HG02981 (cell line): ENCODE results near the gene HOXD10.

ENCODE experiments used
- ATAC-seq: cut with Tn5 transposase; IDR thresholded peaks from one replicate; pipeline ENCODE4 v1.9.1; 2021; ENCODE audit warnings: mild to moderate bottlenecking, moderate library complexity; ENCODE audit not compliant: unreplicated experiment

Gene HOXD10

DNA sequence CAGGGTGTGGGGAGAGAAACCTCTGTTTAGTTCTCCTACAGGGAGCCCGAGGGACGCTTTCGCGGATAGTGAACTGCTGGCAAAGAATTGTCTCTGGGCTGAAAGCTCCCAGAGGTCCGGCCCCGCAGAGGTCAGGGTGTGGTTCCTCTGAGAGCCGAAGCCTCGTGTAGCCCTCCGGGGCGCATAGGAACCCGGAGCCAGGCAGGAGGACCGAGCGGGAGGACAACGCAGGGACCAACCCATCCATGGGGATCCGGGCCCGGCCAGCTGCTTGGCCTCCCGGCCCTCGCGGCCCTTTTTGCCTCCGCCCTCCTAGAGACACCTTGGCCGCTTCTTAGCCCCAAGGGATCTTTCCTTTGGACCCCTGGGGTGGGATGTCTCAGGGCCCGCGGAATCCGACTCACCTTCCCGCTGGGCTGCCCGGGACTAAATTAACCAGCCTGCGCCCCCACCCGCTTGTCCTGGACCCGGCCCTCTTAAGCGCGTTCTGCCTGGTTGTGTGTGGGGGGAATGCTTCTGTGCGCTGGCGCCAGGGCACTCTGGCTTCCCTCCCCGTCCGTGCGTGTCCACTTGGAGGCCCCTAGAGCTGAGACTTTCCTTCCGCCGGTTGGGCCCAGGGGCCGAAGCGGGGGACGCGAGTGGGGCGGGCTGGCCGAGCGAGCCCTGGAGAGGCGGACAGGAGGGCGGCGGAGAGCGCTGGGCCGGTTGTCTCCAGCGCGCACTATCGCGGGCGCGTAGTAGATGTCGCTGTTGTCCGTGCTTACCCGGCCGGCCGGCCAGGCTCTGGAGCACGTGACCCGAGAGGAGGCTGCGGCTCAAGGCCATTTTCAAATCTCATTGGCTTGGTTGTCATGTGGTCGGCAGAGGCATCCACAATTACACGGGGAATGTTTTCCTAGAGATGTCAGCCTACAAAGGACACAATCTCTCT, at the start of gene HOXD10:
TSS of gene HOXD10 (plus strand) at position 896 of the 931 bp plus-strand sequence. CDS start 56 bp downstream, outside the sequence.
- ATAC-seq: no peak

- no peak for ATAC-seq
Measured at GRCh38 chr2:176067589-176068418, 48.8 kb upstream of the HOXD10 start.

DNA sequence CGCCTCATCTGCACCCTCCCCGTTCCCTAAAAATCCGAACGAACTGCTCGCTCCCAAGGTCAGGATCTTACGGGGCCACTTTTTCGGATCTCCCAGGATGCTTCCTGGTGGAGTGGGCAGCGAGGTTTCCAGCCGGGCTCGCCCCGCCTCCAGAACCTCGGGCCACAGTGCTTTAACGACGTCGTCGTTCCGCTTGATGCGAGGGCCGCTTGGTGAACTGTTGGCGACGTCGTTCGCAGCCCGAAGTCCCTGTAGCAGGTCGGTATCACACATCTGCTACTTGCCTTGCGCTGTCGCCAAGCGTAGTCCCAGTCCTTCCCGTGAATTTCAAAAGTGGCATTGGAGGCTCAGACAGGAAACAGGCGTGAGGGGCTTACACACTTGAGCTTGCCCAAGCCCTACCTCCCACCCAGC, 48.2 kb upstream of the HOXD10 start:
- ATAC-seq: no peak

DNA sequence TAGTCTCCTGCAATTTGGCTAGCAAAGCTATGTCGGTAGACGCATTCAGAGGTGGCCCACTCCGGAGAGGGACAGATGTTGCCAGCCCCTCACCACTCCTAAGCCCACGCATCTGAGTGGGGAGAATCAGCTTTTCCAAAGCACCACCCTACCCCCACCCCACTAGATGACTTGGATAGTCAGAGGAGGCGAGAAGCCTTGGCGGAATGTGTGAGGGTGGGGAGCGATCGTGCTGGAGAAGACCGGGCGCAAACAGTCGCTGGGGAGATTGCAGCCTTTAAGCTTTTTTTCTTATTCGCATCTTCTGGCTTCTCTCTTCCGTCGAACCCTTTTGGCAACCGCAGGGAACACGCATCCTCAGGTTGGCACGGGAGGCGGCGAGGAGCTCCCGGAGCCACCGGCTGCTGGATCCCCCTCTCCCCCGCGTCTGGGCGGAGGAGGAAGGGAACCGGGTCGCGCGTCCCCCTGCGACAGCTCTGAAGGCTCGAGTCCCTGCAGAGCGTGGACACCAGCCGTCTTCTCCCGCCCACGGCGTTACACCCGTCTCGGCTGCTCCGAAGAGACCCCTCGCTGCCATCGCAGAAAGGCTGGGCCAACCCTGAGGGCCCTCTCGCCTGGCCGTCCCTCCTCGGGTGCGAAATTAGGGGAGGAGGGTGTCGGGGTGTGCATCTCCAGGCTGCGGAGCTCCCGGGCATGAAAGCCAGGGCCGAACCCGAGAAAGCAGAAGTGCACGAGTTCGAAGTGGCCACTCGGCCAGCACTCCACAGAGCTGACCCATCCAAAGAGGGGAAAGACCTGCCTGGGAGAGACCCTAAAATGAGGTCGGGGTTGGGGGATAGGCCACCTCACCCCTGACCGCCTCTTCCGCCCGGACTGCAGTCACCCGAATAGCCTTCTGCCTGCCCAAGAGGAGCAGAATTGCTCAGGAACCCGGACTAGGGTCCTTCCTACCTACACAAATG, 45.0 kb upstream of the HOXD10 start:
- no peak for ATAC-seq

GRCh38 chr2:176072292-176072669, 44.3 kb upstream of the HOXD10 start:
- no peak for ATAC-seq

GRCh38 chr2:176072951-176073904, 43.4 kb upstream of the HOXD10 start:
- no peak for ATAC-seq

- no peak for ATAC-seq
Measured at GRCh38 chr2:176074919-176075425, 41.6 kb upstream of the HOXD10 start.

- no peak for ATAC-seq
Measured at GRCh38 chr2:176075481-176075880, 41.1 kb upstream of the HOXD10 start.

DNA sequence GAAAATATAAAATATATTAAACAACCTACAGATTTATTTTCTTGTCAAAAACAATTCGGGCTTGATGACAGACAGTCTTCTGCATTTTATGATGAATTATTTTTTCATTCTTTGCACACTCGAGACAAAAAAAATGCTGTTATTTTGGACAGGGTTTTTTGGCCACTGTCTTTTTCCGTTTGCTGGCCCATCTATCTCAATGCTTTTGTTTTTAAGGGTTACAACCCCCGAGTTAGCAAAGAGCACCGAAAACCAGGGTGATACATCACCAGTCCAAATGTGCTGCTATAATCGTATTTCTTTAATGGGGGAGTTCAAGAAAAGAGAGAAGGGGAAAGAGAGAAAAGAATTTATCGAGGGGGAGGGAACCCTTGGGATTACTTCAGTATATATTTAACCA, 40.5 kb upstream of the HOXD10 start:
- ATAC-seq: no peak

DNA sequence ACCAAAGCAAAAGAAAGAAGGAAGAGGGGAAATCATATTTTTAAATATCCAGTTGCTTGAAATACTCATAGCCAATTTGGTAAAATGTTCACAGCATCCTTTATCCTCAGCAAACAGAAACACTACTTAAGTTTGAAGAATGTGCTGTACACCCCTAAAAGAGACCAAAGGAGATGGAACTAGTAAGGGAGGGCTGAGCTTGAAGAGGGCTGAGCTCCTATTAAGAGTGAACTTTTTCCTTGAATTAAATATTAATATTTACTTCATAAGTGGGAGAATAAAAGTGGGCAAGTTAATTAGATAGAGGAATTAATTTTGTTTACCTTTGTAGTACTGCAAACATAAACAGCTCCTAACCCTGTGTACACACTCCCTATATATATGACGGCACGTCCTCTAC, 39.8 kb upstream of the HOXD10 start:
- no peak for ATAC-seq

- no peak for ATAC-seq
Measured at GRCh38 chr2:176078541-176079284, 37.9 kb upstream of the HOXD10 start.

DNA sequence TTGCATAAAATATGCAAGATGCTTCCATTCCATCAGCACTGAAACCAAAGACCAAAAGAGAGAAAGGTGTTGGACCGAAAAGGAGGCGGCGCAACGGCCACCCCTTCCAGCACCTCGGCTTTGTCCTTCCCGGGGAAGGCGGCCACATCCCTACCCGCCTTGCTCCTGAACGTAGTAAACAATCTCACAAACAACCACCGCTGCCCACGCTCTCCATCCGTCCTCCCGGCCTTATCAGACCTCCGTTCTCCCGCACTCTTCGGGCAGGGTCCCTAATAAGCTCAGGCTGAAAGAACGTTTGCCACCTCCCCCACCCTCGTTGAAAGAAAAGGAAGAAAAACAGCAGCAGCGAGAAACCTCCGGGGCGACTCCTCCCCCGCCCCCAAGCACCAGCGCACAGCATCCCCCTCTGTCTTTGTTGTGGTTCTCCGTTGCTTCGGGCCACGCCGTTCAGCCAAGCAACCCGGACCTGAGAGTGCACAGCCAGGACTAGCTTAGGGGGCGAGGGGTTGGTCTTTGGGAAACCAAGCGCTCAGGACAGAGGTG, 37.2 kb upstream of the HOXD10 start:
- ATAC-seq: no peak

- ATAC-seq: no peak
Measured at GRCh38 chr2:176079831-176080539, 36.6 kb upstream of the HOXD10 start.

- ATAC-seq: no peak
Measured at GRCh38 chr2:176080540-176081375, 35.8 kb upstream of the HOXD10 start.

DNA sequence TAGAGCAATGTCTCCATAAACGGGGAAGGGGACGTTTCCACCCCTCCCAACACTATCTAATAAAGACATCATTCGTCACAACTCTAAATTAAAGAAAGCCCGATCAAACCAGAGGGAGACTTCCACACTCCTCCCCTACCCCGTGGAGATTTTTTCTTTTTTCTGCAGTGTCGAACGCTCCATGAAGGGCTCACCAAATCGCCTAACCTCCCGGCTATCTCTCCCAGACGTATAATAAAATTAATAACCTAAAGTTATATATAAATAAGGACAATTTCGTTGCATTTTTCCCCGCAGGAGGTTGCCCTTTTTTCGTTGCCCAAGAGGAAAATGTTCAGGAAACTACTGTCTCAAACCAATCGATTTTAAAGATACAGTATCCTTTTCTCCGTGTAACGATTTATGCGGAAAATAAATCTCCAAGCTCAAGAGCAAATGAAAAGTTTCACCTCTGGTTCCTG, 35.2 kb upstream of the HOXD10 start:
- ATAC-seq: no peak

GRCh38 chr2:176081837-176082524, 34.6 kb upstream of the HOXD10 start:
- no peak for ATAC-seq
